ENCODE results near the gene ACADL.

The ACADL gene

GRCh38 chr2:210224941-210225672 lies at the start of gene ACADL:
Gene ACADL (minus strand): TSS chr2:210225447. CDS start chr2:210225263, 184 bp downstream.
- peak; percentile 45 for DNase-seq

- no peak for DNase-seq
Measured at GRCh38 chr2:210271300-210271699, 46.1 kb upstream of the ACADL start.

DNA sequence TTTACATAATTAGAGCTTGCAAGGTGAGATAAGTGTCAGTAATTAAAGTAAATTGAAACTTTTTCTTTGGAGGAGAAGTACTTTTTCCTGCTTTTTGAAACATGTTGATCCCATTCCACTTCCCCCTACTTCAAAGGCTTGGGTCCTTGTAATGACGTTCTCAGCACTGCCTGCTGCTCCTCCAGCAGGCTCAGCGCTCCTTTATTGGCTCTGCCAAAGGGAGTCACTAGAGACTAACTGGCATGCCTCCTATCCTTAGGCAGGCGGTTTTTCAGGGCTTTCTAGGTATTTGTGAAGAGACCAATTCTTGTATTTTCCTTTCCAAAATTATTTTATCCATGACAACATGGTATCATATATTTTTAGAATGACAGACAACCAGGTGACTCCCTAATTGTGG lies 43.9 kb upstream of the ACADL start:
- DNase-seq = no peak

- DNase-seq = no peak
Measured at GRCh38 chr2:210268281-210268680, 43.0 kb upstream of the ACADL start.

- no peak for DNase-seq
Measured at GRCh38 chr2:210267698-210268097, 42.5 kb upstream of the ACADL start.

DNA sequence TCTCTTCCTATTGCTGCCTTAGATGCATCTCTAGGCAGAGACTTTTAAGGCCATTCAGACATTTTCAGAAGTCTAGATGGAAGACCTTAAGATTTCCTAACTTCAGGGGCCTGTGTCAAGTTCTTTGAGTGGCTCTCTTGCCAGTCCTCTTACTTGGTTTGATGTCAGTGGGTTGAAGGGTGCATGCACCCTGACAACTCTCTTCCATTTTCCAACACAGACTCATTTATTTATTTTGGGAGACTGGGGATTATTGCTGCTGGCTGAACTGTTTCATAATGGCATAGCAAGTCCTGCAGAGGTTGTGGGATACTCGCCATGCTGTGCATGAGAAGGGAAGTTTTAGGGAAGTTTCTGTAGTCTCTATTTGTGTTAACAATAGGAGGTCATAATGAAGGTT lies 39.0 kb upstream of the ACADL start:
- no peak for DNase-seq

DNA sequence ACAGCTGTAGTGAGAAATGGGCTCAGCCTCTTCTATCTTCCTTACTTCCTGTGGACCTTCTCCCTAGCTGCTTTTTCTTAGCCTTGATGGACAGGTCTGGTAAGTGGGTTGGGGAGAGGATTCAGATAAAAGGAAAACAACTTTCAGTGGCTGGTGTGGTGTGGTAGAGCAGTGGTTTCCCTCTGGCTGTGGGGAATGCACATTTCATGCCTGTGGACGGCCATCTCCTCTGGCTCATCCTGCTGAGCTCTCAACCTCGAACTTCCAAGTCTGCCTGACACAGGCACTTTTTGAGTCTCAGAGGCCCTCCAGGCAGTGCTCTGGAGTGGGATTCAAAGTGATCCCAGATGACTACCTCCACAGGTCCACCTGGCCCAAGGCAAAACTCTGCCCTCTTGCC lies 38.6 kb upstream of the ACADL start:
- no peak for DNase-seq

- DNase-seq = no peak
Measured at GRCh38 chr2:210262036-210262435, 36.8 kb upstream of the ACADL start.

DNA sequence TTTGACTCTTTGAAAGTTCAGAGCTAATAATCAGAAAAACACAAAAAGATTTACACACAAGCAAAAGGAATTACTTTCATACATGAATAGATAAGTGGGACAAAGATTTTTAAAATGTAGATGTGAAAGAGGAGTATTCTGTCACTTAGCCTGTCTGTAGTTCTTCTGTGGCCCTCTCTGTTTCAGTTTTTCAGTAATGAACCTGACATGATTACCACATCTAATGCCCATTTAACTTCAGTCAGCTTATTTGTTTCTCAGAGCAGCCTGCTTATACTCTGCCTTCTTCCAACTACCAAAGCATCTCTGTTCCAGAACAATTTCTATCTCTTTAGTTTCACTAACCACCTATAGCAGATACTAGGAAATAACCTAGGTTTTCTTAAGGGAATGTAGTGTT lies 34.4 kb upstream of the ACADL start:
- DNase-seq = no peak

GRCh38 chr2:210252699-210253606 lies 27.7 kb upstream of the ACADL start:
- no peak for DNase-seq

GRCh38 chr2:210250622-210251021 lies 25.4 kb upstream of the ACADL start:
- no peak for DNase-seq

DNA sequence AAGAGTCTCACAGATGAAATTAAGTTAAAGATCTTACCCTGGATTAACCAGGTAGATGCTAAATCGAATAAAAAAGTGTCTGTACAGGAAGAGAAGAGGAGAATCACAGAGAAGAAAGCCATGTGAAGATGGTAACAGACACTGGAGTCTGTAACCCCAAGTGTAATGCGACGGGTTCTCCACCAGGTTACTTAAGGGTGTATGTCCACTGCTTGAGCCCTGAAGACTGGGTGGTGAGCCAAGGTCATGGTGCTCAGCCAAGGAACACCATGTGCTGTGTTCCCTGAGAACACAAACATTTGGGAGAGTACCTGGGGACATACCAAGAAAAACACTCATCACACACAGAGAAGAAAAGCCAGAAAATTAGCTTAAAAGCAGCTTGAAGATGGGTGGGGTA lies 8.2 kb upstream of the ACADL start:
- no peak for DNase-seq

- no peak for DNase-seq
Measured at GRCh38 chr2:210230984-210231383, 5.7 kb upstream of the ACADL start.

DNA sequence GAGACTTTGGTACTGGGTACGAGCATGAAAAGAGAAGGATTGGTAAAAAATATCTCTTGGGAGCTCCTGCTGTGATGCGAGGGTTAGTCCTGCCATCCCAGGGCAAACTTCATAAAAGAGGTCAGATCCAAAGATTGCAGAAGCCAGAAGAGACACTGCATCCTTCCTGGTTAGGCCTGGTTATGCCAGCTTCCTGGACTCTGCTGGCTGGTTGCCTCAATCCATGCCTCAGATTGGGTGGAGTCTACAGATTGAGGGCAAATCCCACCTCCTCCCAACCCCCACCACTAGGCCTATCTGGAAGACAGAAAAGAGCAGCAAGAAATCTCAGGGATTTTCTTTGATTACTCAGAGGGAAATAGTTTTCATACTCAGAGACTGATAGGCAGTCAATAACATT lies 5.3 kb upstream of the ACADL start:
- DNase-seq = no peak

DNA sequence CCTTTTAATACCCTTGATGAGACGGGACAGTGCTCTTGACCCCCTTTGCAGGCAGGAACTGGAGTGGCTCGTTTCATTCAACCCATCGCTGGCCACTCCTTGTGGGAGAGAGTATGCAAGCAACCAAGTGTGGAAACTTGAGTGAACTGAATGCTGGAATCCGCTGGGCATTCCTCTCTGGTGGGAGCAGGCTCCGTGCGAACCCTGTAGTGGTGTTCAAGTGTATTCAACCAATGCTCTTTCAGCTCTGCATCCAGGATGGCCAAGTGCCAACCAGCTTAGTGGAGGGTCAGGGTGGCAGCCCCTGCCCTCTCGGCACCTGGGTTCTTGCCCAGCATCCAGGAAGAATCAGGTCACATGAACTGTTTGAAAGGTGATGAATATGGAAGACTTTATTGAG lies 3.3 kb upstream of the ACADL start:
- DNase-seq = no peak

- no peak for DNase-seq
Measured at GRCh38 chr2:210227290-210228088, 2.2 kb upstream of the ACADL start.

GRCh38 chr2:210226223-210226622 lies 976 bp upstream of the ACADL start:
- DNase-seq = no peak

DNA sequence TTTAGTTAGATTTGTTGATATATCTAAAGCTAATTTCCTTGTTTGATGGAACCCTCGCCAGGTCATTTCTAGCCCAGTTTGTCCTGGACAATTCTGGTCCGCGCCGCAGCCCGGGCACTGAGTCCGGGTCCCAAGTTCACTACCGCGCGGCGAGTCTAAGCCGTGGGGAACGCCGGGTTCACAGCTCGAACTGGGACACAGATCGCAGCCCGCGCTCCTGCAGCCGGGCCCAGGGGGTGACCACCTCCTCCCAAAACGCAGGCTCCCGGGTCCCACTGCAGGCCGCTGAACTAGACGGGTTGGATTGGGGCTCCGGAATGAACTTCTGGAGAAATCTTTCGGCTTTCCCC lies 681 bp downstream of the ACADL start:
- no peak for DNase-seq

- DNase-seq = no peak
Measured at GRCh38 chr2:210215120-210215519, 10.1 kb downstream of the ACADL start.

DNA sequence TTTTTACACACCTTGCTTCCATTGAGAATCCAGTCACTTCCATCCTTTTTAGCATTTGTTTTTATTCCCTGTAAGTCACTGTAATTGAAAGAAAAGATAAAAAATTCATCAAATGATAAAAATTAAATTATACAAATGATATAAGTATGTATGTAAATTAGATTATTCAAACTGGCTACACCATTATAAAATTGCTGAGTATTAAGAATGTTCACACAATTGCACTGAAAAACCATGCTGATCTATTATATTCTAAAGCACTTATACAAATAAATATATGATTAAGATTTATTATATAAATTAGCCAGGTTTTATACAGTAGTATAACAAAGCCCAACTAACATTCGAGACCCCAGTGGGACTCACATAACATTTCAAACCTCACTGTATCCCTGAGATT lies 15.1 kb downstream of the ACADL start:
- DNase-seq = no peak

DNA sequence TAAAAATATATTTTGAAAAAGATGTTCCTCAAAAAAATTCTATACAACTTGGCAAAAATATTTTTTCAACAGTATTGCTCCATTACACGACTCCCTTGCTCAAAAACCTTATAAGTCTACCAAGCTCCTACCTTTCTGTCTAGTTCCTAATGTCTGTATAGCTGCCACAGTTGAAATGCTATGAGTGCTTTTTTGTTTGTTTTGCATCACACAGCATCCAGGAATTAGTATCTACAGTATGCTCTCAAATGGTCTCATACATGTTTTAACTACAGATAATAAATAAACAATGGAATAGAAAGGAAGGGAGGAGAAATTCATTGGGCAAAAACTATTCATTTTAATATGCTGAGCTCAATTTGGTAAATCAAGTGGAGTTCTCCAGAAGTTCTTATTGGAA lies 17.3 kb downstream of the ACADL start:
- no peak for DNase-seq

DNA sequence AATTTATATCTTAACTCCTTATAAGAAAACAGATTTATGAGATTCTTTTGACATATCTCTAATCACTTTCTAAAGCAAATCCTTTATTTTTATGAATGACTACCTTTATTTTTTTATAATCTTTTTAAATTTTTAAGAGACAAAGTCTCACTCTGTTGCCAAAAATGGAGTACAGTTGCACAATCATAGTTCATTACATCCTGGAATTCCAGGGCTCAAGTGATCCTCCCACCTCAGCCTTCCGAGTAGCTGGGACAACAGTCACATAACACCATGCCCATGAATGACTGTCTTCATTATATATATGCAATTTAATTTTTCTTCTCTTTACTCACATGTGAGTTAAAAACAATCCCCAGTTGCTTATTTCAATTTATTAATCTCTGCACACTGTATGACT lies 21.7 kb downstream of the ACADL start:
- DNase-seq = no peak

- no peak for DNase-seq
Measured at GRCh38 chr2:210203147-210203546, 22.1 kb downstream of the ACADL start.

DNA sequence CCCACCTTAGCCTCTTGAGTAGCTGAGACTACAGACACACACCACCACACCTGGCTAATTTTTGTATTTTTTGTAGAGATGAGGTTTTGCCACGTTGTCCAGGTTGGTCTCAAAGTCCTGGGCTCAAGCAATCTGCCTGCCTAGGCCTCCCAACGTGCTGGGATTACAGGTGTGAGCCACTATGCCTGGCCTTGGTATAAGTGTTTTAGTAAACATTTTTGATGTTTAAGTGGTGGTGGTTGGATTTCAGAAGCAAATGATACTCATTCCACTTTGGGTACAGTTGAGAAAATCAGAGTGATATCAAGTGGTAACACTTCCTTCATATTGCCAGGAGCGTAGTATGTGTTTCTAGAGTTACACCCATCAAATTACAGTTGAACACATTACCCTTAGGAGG lies 25.4 kb downstream of the ACADL start:
- DNase-seq = no peak

Data from NCI-H748 treated with DMSO at 0.1 percent for 48 hours (cell line).